Activated CD8-positive, alpha-beta T cell treated with anti-CD3 and anti-CD28 coated beads for 36 hours (primary cell): ENCODE data around the gene SLC35D3. TPM values are rescaled to one million over a fixed set of nuclear protein-coding genes. Genes with fewer than 3 reads are reported as not detected.
A peak's percentile ranks its signal among the peaks of the same experiment; 100 is the strongest.

Experiments
- ATAC-seq: fragments of 200-7000 bp; cut with Tn5 transposase; one replicate; pipeline ENCODE4 v1.10.0; 2021; ENCODE audit warnings: mild to moderate bottlenecking, moderate library complexity
- CTCF ChIA-PET: fragments of 350-600 bp; sonication (Branson Sonifier 250); formaldehyde crosslinking; loops from one replicate; lab custom pipeline; 2021; ENCODE audit warnings: antibody characterized with exemption; lab: Charles Lee
- POLR2A ChIA-PET: fragments of 350-600 bp; sonication (Branson Sonifier 250); formaldehyde crosslinking; loops from one replicate; lab custom pipeline; 2021; ENCODE audit warnings: antibody characterized with exemption; lab: Charles Lee
- DNase-seq: peaks from one replicate; pipeline ENCODE4 v3.0.0-alpha.2; 2020
- H3K27ac Mint-ChIP-seq: one replicate; pipeline ENCODE4 v1.8.0; 2021; ENCODE audit warnings: mild to moderate bottlenecking, mixed read lengths
- H3K27me3 Mint-ChIP-seq: one replicate; pipeline ENCODE4 v1.8.0; 2021; ENCODE audit warnings: mixed read lengths
- H3K36me3 Mint-ChIP-seq: one replicate; pipeline ENCODE4 v1.8.0; 2021; ENCODE audit warnings: low read depth, mixed read lengths
- H3K4me1 Mint-ChIP-seq: one replicate; pipeline ENCODE4 v1.8.0; 2021; ENCODE audit warnings: low read depth, mixed read lengths
- H3K4me3 Mint-ChIP-seq: one replicate; pipeline ENCODE4 v1.8.0; 2021; ENCODE audit warnings: mild to moderate bottlenecking, moderate library complexity, mixed read lengths
- H3K9me3 Mint-ChIP-seq: one replicate; pipeline ENCODE4 v1.8.0; 2021; ENCODE audit warnings: mixed read lengths
- intact Hi-C: fragments of 100-400 bp; cut with micrococcal nuclease; formaldehyde crosslinking; loops from one replicate; pipeline ENCODE4 v1.10.0; 2022
- total RNA-seq, 2 experiments: library from RNA; stranded (reverse); gene quantifications; one replicate each; pipeline ENCODE4 v1.2.3, GENCODE V29; 2021
- TF ChIP-seq, protein P1 (sequence below): fragments of 200-600 bp; IDR thresholded peaks from one replicate; pipeline ENCODE4 v1.8.0; 2022; ENCODE audit warnings: antibody characterized with exemption, mild to moderate bottlenecking

The SLC35D3 gene
- total RNA-seq, 2 experiments from 2014 or later, result not detected

DNA sequence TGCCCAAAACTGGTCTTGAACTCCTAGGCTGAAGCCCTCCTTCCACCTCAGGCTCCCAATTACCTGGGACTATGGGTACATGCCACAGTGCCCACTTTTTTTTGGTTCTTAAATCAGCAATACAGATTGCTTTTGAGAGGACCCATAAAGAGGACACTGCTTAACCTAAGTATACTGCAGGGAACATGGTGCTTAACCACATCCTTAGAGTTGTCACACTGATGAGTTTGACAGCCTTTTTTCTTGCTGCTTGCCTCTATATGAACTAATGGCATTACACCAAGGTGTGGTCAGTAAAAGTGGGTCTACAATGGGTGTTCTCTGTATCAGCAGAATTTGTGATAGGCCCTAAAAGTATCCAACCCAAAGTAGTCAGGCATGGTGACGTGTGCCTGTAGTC lies 7.2 kb upstream of the SLC35D3 start:
- no peak for DNase-seq
- ATAC-seq, result no peak
- H3K4me3 Mint-ChIP-seq, result no peak overlapping the region
- intact Hi-C loops, result no loop called here
- POLR2A ChIA-PET, result no interaction called here
- CTCF ChIA-PET, result no interaction called here
- TF ChIP-seq, protein P1, sequence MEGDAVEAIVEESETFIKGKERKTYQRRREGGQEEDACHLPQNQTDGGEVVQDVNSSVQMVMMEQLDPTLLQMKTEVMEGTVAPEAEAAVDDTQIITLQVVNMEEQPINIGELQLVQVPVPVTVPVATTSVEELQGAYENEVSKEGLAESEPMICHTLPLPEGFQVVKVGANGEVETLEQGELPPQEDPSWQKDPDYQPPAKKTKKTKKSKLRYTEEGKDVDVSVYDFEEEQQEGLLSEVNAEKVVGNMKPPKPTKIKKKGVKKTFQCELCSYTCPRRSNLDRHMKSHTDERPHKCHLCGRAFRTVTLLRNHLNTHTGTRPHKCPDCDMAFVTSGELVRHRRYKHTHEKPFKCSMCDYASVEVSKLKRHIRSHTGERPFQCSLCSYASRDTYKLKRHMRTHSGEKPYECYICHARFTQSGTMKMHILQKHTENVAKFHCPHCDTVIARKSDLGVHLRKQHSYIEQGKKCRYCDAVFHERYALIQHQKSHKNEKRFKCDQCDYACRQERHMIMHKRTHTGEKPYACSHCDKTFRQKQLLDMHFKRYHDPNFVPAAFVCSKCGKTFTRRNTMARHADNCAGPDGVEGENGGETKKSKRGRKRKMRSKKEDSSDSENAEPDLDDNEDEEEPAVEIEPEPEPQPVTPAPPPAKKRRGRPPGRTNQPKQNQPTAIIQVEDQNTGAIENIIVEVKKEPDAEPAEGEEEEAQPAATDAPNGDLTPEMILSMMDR, result no peak
- H3K27ac Mint-ChIP-seq, result no peak overlapping the region
- H3K4me1 Mint-ChIP-seq, result no peaks in the 10 kb centered on the region
- peaks cover 9% of the 10 kb centered on the region for H3K27me3 Mint-ChIP-seq
- H3K9me3 Mint-ChIP-seq, result no peaks in the 10 kb centered on the region
- peaks cover 9% of the 10 kb centered on the region for H3K36me3 Mint-ChIP-seq

DNA sequence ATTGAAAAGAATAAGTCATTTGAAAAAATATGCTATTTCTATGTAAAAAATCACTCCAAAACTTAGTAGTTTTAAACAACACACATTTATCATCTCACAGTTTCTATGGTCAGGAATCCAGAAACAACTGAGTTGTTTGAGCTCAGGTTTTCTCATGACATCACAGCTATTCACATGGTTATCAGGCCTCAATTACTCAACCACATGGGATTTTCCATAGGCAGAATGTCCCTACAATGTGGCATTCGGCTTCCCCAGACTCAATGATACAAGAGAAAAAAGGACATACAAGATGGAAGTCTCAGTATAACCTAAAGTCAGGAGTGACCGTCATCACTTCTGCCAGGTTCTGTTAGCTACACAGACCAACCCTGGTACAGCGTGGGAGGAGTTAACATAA lies 3.4 kb upstream of the SLC35D3 start:
- H3K4me3 Mint-ChIP-seq, result no peak overlapping the region
- no peak for ATAC-seq
- TF ChIP-seq, protein P1, result no peak
- no peaks in the 10 kb centered on the region for H3K36me3 Mint-ChIP-seq
- peaks cover 17% of the 10 kb centered on the region for H3K4me1 Mint-ChIP-seq
- no peak overlapping the region for H3K27ac Mint-ChIP-seq
- H3K9me3 Mint-ChIP-seq, result no peaks in the 10 kb centered on the region
- intact Hi-C loops, result no loop called here
- H3K27me3 Mint-ChIP-seq, result peaks cover 31% of the 10 kb centered on the region
- DNase-seq, result no peak
- POLR2A ChIA-PET, result no interaction called here
- CTCF ChIA-PET, result no interaction called here

DNA sequence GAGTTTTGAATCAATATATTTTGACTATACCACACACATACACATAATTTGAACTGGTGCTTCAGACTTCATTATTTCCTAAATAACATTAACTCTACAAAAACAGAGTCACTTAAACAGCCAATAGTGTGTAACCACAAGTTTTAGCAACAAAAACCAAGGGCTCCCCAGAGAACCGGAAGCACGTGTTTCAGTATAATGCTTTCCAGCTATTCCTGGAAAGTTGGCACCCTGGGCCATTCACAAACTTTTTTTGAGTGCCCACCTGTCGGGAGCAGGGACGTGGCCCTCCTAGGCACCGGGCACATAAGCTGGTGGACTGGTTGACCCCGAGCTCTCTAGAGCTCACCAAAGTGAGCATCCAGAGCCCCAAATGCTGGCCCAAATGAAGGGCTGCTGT lies 1.9 kb upstream of the SLC35D3 start:
- Mint-ChIP-seq H3K4me3 (peak overlapping the region; percentile 63), H3K36me3 (no peaks in the 10 kb centered on the region), H3K4me1 (peaks cover 21% of the 10 kb centered on the region), H3K27ac (no peak overlapping the region), H3K27me3 (peaks cover 44% of the 10 kb centered on the region), H3K9me3 (no peaks in the 10 kb centered on the region)
- intact Hi-C loops, result no loop called here
- ChIA-PET POLR2A (no interaction called here), CTCF (interaction anchor here (1.2 kb wide), 1 partner anchor 276 kb away, joined by 4 read pairs; no protein-coding TSS in a partner anchor)
- ATAC-seq, result no peak
- DNase-seq, result no peak
- TF ChIP-seq, protein P1, result no peak

DNA sequence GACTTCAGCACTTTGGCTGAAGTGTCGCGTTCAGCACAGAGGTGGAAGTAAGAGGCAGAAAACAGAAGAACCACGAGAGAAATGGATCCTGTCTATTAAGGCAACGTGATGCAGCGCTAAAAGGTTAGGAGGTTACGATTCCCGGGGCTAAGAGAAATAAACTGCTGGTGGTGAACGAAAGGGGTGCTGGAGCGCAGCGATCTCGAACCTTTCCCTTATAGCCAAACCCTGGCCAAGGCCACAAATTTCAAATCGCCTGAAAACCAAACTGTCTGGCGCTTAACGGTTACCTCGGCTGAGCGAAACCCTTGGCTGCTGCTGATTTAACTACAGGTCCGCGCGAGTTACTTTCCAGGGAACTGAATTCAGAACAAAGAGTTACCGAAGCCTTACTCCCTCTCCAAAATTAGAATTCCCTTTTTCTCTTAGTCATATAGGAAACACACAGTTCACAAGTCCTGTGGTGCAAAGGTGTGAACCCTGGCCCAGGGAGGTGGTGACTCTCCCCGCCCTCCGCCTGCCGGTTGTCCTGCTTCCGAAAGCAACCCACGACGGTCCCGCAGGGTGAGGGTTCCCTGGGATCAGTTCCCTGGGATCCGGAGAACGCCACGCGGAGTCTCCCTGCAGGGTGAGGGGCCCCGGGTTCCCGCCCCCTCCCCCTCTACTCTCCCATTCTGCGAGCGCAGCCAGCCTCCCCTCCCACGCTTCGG lies 1.3 kb upstream of the SLC35D3 start:
- peak overlapping the region; percentile 63 for H3K4me3 Mint-ChIP-seq
- DNase-seq, result peak; percentile 27

More for the DNA sequence above, 1.3 kb upstream of the SLC35D3 start:
- ATAC-seq, result peak; percentile 8
- H3K27me3 Mint-ChIP-seq, result peaks cover 45% of the 10 kb centered on the region
- H3K36me3 Mint-ChIP-seq, result no peaks in the 10 kb centered on the region
- TF ChIP-seq, protein P1, result no peak
- intact Hi-C loops, result no loop called here
- H3K27ac Mint-ChIP-seq, result no peak overlapping the region
- ChIA-PET POLR2A (no interaction called here), CTCF (interaction anchor here (1.7 to 2.9 kb wide), 2 partner anchors 92 to 277 kb away, joined by 4 to 18 read pairs; no protein-coding TSS in a partner anchor)
- H3K9me3 Mint-ChIP-seq, result no peaks in the 10 kb centered on the region
- peaks cover 21% of the 10 kb centered on the region for H3K4me1 Mint-ChIP-seq
